ENCODE data around the gene BLACAT1.

DNA sequence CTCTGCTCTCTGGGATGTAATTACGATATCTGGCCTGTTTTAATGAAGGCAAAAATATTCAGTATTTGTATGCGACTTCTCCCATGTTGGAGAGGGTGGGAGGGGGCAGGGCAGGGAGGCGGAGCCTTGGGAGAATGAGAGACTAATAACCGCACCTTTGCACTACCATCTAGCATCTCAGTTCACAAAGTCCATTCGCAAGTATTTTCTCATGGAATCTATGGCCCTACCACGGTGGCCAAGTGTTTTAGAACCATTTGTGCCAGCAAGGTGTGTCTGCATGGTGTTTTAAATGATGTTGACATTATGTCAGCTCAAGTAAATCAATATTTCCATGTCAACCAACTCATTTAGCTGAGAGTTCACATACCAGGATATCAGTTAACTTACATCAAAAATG, 14.3 kb upstream of the BLACAT1 start:
- TF ChIP-seq, protein P1, sequence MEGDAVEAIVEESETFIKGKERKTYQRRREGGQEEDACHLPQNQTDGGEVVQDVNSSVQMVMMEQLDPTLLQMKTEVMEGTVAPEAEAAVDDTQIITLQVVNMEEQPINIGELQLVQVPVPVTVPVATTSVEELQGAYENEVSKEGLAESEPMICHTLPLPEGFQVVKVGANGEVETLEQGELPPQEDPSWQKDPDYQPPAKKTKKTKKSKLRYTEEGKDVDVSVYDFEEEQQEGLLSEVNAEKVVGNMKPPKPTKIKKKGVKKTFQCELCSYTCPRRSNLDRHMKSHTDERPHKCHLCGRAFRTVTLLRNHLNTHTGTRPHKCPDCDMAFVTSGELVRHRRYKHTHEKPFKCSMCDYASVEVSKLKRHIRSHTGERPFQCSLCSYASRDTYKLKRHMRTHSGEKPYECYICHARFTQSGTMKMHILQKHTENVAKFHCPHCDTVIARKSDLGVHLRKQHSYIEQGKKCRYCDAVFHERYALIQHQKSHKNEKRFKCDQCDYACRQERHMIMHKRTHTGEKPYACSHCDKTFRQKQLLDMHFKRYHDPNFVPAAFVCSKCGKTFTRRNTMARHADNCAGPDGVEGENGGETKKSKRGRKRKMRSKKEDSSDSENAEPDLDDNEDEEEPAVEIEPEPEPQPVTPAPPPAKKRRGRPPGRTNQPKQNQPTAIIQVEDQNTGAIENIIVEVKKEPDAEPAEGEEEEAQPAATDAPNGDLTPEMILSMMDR (IDR thresholded peaks at IDR 0.05), result no peak
- no peak for TF ChIP-seq POLR2A (IDR thresholded peaks at IDR 0.05)

Measured in body of pancreas (tissue), 4 donors.